Fibroblast of peridontal ligament (primary cell): Measurements from ENCODE around the gene DUS3L.

ENCODE experiments used
- DNase-seq: peaks from one replicate; pipeline ENCODE4 v3.0.0-alpha.2; 2010; ENCODE audit errors: extremely low read depth

The DUS3L gene

DNA sequence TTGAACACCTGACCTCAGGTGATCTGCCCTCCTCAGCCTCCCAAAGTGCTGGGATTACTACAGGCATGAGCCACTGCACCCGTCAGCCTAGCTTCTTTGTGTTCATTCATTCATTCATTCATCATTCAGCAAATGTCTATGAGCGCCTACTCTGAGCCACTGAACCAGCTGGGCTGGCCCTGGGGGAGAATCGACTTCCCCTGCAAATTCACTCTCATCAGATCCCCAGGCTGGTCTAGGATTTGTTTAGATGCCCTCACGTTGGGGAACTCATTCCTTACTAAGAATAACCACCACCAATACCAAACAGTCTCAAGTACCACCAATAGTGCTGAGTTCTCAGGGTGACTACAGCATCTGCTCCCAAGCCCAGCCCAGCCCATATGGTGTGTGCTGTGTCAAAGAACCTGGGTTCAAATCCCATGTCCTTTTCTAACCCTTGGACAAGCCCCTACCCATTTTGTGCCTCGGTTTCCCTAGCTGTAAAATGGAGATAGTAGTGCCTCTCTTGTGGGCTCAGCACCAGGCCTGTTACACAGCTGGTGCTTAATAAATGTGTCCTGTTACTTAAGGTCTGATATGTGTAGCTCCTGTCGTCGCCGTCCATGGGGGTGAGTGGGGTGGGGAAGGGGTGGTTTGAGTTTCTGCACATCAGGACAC, 30.7 kb upstream of the DUS3L start:
- no peak for DNase-seq

GRCh38 chr19:5820785-5821184, 29.8 kb upstream of the DUS3L start:
- DNase-seq = no peak

DNA sequence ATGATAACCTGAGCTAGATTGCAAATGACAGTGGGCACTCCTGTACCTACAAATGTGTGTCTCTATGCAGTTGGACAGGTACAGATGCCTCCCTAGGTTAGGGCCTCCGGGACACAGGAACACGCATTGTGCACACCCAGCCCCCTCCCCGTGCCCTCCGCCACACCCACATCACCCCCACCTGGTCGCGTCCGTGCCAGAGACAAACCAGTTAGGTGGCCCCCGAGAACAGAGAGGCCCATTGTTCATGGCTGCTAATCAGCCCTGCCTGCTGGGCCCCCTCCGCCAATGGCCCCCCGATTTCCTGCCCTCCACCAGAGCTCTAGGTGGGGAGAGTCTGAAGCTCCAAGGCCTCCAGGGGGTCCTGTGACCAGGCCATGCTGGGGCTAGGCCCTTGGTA, 27.6 kb upstream of the DUS3L start:
- no peak for DNase-seq

DNA sequence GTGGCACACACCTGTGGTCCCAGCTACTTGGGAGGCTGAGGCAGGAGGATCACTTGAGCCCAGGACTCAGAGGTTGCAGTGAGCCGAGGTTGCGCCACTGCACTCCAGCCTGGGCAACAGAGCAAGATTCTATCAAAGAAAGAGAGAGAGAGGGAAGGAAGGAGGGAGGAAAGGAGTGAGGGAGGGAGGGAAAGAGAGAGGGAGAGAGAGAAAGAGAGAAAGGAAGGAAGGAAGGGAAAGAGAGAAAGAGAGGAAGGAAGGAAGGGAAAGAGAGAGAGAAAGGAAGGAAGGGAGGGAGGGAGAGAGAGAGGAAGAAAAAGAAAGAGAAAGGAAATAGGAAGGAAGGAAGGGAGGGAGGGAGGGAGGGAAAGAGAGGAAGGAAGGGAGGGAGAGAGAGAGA, 26.3 kb upstream of the DUS3L start:
- DNase-seq = no peak

DNA sequence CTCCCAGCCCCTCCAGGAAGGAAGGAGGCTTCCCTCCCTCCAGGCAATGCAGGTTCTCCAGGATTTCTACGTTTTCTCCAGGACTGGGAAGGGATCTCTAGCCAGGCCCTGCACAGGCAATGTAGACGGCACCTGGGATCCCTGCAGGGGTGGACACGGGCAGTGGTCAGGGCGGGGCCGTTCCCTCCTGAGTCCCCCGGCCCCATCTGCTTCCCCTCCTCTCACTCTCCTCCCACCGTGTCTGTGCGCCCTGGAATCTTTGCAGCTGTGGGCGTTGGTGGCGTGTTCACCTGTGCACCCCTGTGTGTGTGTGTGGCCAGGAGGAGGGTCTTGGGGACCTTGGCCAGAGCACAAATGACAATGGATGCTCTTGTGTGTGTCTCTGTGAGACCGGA, 23.9 kb upstream of the DUS3L start:
- no peak for DNase-seq

DNA sequence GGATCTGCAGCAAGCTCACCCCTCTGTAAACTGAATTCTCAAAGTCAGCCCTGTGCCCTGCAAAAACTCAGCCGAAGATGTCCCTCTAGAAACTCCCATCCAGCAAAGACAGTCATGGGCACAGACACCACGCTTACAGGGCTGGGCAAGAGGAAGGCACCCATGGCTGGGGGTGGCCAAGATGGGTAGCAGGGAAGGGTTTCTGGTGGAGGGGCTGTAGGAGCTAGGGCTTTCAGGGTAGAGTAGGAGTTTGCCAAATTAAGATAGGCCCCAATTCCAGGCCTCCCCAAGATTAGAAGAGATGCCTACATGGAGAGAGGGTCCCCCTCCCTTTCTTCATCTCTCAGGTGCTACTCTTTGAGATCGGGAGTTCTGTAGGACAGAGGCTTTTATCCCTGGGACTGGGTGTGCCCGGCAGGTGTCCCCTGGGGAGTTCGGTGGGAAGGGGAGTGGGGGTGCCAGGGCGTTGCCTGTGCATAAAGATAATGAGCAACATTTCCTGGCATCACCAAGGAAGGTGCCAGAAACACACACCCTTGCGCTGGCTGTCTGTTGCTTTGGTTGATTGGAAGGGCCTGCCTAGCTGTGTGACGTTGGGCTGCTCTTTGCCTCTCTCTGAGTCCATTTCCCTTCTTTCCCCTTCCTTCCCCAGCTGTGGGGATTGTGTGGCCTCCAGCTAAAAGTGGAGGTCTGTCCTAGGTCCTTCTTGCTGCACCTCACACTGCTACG, 23.3 kb upstream of the DUS3L start:
- no peak for DNase-seq

- DNase-seq = no peak
Measured at GRCh38 chr19:5811117-5811516, 20.2 kb upstream of the DUS3L start.

- DNase-seq = no peak
Measured at GRCh38 chr19:5809469-5809868, 18.5 kb upstream of the DUS3L start.

DNA sequence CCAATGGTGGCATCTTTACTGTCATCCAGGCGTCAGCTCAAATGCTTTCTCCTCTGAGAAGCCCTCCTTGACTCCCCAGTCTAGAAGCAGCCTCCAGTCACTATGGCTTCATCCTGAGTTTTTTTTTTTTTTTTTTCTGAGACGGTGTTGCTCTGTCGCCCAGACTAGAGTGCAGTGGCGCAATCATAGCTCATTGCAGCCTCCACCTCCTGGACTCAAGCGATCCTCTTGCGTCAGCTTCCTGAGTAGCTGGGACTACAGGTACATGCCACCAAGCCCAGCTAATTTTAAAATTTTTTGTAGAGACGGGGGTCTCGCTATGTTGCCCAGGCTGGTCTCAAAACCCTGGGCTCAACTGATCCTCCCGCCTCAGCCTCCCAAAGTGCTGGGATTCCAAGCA, 18.1 kb upstream of the DUS3L start:
- DNase-seq = no peak

DNA sequence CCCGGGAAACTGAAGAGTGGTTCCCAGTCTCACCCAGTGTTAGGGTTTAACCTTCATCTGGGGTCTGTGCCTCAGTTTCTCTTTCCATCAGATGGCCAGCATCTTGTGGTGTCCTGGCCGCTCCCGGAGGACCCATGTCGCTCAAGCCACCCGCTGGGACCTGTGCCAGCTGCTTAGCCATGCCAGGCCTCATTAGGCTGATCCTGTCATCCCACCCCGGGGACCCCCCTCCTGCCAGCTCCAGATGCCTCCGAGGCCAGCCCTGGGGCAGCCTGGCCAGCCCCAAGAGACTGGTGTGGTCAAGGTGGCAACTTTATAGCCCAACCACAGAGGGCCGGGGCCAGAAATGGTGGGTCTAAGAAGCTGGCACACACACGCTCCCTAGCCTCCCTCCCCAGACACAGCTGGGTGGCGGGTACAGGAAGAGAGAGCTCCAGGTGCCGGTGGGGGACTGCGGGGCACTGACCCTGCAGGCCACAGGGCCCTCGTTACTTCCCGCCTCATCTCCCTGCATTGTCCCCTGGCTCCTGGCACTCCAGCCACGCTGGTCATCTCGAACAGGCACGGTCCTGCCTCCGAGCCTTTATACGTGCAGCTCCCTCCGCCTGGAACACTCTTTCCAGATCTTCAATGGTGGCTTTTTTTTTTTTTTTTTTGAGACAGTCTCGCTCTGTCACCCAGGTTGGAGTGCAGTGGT, 17.3 kb upstream of the DUS3L start:
- no peak for DNase-seq

DNA sequence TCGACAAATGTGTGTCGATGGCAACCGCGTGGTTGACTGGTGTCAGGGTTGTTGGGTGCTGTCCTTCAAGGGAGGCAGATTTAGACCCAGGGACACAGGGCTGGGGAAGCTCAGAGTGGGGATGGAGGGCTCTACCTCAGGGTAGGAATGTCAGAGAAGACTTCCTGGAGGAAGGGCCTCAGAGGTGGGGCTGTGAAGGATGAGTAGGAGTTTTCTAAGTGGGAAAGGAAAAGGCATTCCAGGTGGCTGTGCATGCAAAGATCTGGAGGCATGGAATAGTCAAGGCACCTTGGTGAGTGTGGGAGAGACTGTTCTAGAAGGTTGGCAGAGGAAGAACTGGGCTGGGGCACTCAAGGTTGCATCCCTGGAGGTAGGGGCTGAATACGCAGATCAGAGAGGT, 15.9 kb upstream of the DUS3L start:
- DNase-seq = no peak

DNA sequence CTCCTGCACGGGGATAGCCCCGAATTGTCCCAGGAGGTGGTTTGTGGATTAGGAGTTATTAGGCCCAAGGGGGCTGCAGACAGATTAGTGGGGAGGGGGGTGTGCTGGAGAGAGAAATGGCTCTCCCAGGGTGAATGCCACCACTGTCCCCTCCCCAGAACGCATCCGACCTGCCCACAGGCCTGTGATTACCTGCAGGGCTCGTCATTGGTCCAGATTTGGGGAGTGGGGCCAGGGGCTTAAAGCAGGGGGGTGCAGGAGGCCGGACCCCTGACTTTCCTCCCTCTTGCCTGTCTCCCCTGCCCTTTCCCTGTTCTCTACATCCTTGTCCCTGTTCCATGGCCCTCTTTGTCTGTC, 15.1 kb upstream of the DUS3L start:
- no peak for DNase-seq

GRCh38 chr19:5805462-5806132, 14.6 kb upstream of the DUS3L start:
- DNase-seq = peak; percentile 21

- no peak for DNase-seq
Measured at GRCh38 chr19:5804516-5805461, 13.8 kb upstream of the DUS3L start, which contains the start of gene NRTN. Gene NRTN, plus strand, starts transcription at chr19:5805067. Its CDS starts 19,099 bp downstream, at chr19:5824166.

DNA sequence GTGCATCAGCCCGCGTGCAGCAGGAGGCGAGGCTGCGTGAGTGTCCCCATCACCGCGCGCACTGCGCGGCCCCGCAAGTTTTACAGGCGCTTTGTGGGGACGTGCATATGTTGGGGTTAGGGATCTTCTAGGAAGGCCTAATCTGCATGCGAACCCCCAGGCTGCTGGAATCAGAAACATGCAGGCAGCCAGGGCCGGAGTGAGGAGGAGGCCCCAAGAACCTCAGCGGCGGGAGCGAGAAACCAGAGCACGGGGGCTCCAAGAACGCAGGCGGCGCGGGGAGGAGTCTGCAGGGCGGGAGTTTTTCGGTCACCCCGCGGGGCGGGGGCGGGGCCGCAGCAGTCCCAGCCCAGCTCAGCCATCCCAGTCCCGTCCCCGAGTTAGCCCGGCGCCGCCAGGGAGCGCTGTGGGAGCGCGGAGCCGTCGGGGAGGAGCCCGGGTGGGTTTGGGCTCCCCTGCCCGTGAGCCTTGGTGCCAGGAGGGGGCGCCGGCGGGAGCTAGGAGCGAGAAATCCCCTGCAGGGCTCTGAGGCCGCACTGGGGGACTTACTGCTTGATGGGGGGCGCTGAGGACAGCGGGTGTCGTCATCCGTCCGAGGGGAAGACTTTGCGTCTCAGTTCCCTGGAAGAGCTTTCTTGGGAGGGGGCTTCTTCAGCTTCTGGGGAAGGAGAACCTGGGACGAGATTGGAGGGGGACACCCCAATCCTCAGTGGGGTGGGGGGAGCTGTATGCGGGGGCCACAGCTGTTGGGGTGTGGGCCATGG, 13.0 kb upstream of the DUS3L start:
- DNase-seq = peak; percentile 66

- no peak for DNase-seq
Measured at GRCh38 chr19:5803441-5803751, 12.4 kb upstream of the DUS3L start.

GRCh38 chr19:5801796-5802619, 11.0 kb upstream of the DUS3L start:
- DNase-seq = peak; percentile 15

- no peak for DNase-seq
Measured at GRCh38 chr19:5800361-5801270, 9.7 kb upstream of the DUS3L start.
